Prostate gland (tissue), 2 donors: ENCODE data around the gene KIAA1328. TPM values are rescaled to one million over a fixed set of nuclear protein-coding genes. Genes with fewer than 3 reads are reported as not detected.
"Not testable (repeated sequence)": the region's sequence is repeated elsewhere in the genome, so short reads cannot be mapped to it uniquely, and the experiment has no call there.

ENCODE experiments used
- DNase-seq: peaks from one replicate; pipeline ENCODE4 v3.0.0-alpha.2; 2019; ENCODE audit warnings: low spot score
- H3K27ac ChIP-seq, 2 donors: fragments of 200-600 bp; sonication (generic); 2 replicates each; pipeline ENCODE4 v1.5.1; 2017 to 2019
- H3K27me3 ChIP-seq: fragments of 200-600 bp; sonication (generic); replicated peaks from 2 replicates; pipeline ENCODE4 v1.5.1; 2019; ENCODE audit not compliant: insufficient read depth
- H3K36me3 ChIP-seq, 2 donors: fragments of 200-600 bp; sonication (generic); 1 replicate in 1 of 2; 2 replicates in 1 of 2; pipeline versions ENCODE4 v1.5.1 to v1.8.1; 2017 to 2019
- H3K4me1 ChIP-seq: fragments of 200-600 bp; sonication (generic); replicated peaks from 2 replicates; pipeline ENCODE4 v1.5.1; 2019
- H3K4me3 ChIP-seq, 2 donors: fragments of 200-600 bp; sonication (generic); 2 replicates each; pipeline ENCODE4 v1.5.1; 2017 to 2019
- H3K9me3 ChIP-seq: fragments of 200-600 bp; sonication (generic); 2 replicates; pipeline ENCODE4 v1.5.1; 2017
- CTCF ChIP-seq, 4 experiments: fragments of 200-600 bp in 2 of 4; fragments of 450-650 bp in 2 of 4; sonication (generic) in 2 of 4; IDR thresholded peaks; 1 replicate in 3 of 4; 2 replicates in 1 of 4; pipeline ENCODE4 v1.5.1; 2016 to 2019; ENCODE audit warnings: antibody characterized with exemption in 4 of 4, mild to moderate bottlenecking in 2 of 4, moderate library complexity in 2 of 4
- POLR2A ChIP-seq: fragments of 450-650 bp; IDR thresholded peaks from one replicate; pipeline ENCODE4 v1.6.1; 2016; ENCODE audit warnings: antibody characterized with exemption, mild to moderate bottlenecking
- POLR2AphosphoS5 ChIP-seq: sonication (generic); formaldehyde crosslinking; IDR thresholded peaks from one replicate; pipeline ENCODE4 v1.6.1; 2017; ENCODE audit warnings: antibody characterized with exemption
- WGBS: methylation state at CpG from one replicate; pipeline ENCODE4 v1.1.5; 2018; 5-methylcytosine and 5-hydroxymethylcytosine counted together
- intact Hi-C: fragments of 100-400 bp; cut with DNase I; formaldehyde crosslinking; loops from one replicate; pipeline ENCODE4 v1.14.2; 2022
- total RNA-seq, 2 donors: library from RNA; depleted of rRNA; stranded (reverse); fragments of >200 nt; gene quantifications; one replicate each; pipeline ENCODE4 v1.1.0, GENCODE V29; 2016

The KIAA1328 gene
- total RNA-seq, 2 donors from 2014 or later = 8.7 to 13.7 TPM

GRCh38 chr18:37161491-37161890, 332.6 kb downstream of the KIAA1328 start:
- H3K4me3 ChIP-seq = no peak overlapping the region
- H3K27ac ChIP-seq = no peak overlapping the region
- no peak for DNase-seq
- no peak for TF ChIP-seq POLR2A
- TF ChIP-seq POLR2AphosphoS5 = no peak
- TF ChIP-seq CTCF (IDR thresholded peaks at IDR 0.05) = no peak
- no peaks in the 10 kb centered on the region for H3K27me3 ChIP-seq
- intact Hi-C loops = no loop called here
- 97% methylated on average over 1 of the region's 1 CpG for WGBS
- H3K4me1 ChIP-seq = no peaks in the 10 kb centered on the region
- no peaks in the 10 kb centered on the region for H3K36me3 ChIP-seq
- H3K9me3 ChIP-seq = no peaks in the 10 kb centered on the region

GRCh38 chr18:37162551-37162950, 333.6 kb downstream of the KIAA1328 start:
- no peak for DNase-seq
- WGBS = 88% methylated on average over 1 of the region's 1 CpG

GRCh38 chr18:37163119-37163518, 334.2 kb downstream of the KIAA1328 start:
- no peaks in the 10 kb centered on the region for H3K4me1 ChIP-seq
- intact Hi-C loops = no loop called here
- DNase-seq = no peak
- no peak for TF ChIP-seq POLR2A
- TF ChIP-seq POLR2AphosphoS5 = no peak
- TF ChIP-seq CTCF (IDR thresholded peaks at IDR 0.05) = no peak
- H3K36me3 ChIP-seq = no peaks in the 10 kb centered on the region
- H3K4me3 ChIP-seq = no peak overlapping the region
- no peak overlapping the region for H3K27ac ChIP-seq
- no peaks in the 10 kb centered on the region for H3K27me3 ChIP-seq
- WGBS = 76% methylated on average over 4 of the region's 4 CpGs
- no peaks in the 10 kb centered on the region for H3K9me3 ChIP-seq

More at GRCh38 chr18:37162551-37162950, 333.6 kb downstream of the KIAA1328 start:
- no peak overlapping the region for H3K27ac ChIP-seq
- no peaks in the 10 kb centered on the region for H3K36me3 ChIP-seq
- TF ChIP-seq POLR2A (no peak), POLR2AphosphoS5 (no peak), CTCF (IDR thresholded peaks at IDR 0.05) (no peak)
- H3K4me1 ChIP-seq = no peaks in the 10 kb centered on the region
- no peaks in the 10 kb centered on the region for H3K27me3 ChIP-seq
- intact Hi-C loops = no loop called here
- H3K4me3 ChIP-seq = no peak overlapping the region
- H3K9me3 ChIP-seq = no peaks in the 10 kb centered on the region

- no peak for DNase-seq
- WGBS = 91% methylated on average over 1 of the region's 1 CpG
- TF ChIP-seq POLR2A = no peak
- no peak for TF ChIP-seq POLR2AphosphoS5
- no peak for TF ChIP-seq CTCF (IDR thresholded peaks at IDR 0.05)
- intact Hi-C loops = no loop called here
- H3K4me1 ChIP-seq = no peaks in the 10 kb centered on the region
- no peak overlapping the region for H3K4me3 ChIP-seq
- H3K27me3 ChIP-seq = no peaks in the 10 kb centered on the region
- no peaks in the 10 kb centered on the region for H3K9me3 ChIP-seq
- no peak overlapping the region for H3K27ac ChIP-seq
- H3K36me3 ChIP-seq = no peaks in the 10 kb centered on the region
Measured at GRCh38 chr18:37166491-37166890, 337.6 kb downstream of the KIAA1328 start.

GRCh38 chr18:37166966-37167365, 338.0 kb downstream of the KIAA1328 start:
- H3K27ac ChIP-seq, intact Hi-C loops, H3K4me3 ChIP-seq, H3K36me3 ChIP-seq, H3K4me1 ChIP-seq, H3K27me3 ChIP-seq, DNase-seq, H3K9me3 ChIP-seq: not testable (repeated sequence)
- WGBS = 95% methylated on average over 6 of the region's 6 CpGs
